Prostate gland (tissue), 2 donors: Measurements from ENCODE around the gene SCAMP2.

ENCODE experiments used
- CTCF ChIP-seq, 4 experiments: fragments of 200-600 bp in 2 of 4; fragments of 450-650 bp in 2 of 4; sonication (generic) in 2 of 4; IDR thresholded peaks; 1 replicate in 3 of 4; 2 replicates in 1 of 4; pipeline ENCODE4 v1.5.1; 2016 to 2019; ENCODE audit warnings: antibody characterized with exemption in 4 of 4, mild to moderate bottlenecking in 2 of 4, moderate library complexity in 2 of 4
- POLR2A ChIP-seq: fragments of 450-650 bp; IDR thresholded peaks from one replicate; pipeline ENCODE4 v1.6.1; 2016; ENCODE audit warnings: antibody characterized with exemption, mild to moderate bottlenecking

- TF ChIP-seq CTCF (IDR thresholded peaks at IDR 0.05) = no peak
- TF ChIP-seq POLR2A = no peak
Measured at GRCh38 chr15:74830868-74831267, 42.3 kb downstream of the SCAMP2 start.
